Osteoblast (primary cell): Measurements from ENCODE around the gene ABCB9. TPM values are rescaled to one million over a fixed set of nuclear protein-coding genes. Genes with fewer than 3 reads are reported as not detected.

Source experiments
- DNase-seq: peaks from one replicate; pipeline ENCODE4 v3.0.0; 2011; ENCODE audit warnings: low spot score, mixed read lengths; ENCODE audit not compliant: insufficient read length; ENCODE audit errors: missing footprints
- H2AFZ ChIP-seq: 2 replicates; pipeline ENCODE4 v1.6.0; 2011; ENCODE audit warnings: mild to moderate bottlenecking, low read length
- H3K27ac ChIP-seq: 2 replicates; pipeline ENCODE4 v1.5.1; 2011; ENCODE audit warnings: mild to moderate bottlenecking, low read depth, low read length, moderate library complexity
- H3K27me3 ChIP-seq: 2 replicates; pipeline ENCODE4 v1.6.0; 2012; ENCODE audit warnings: mild to moderate bottlenecking, control low read depth, inconsistent platforms, low read length, moderate library complexity; ENCODE audit not compliant: insufficient read depth
- H3K36me3 ChIP-seq: 2 replicates; pipeline ENCODE4 v1.5.1; 2011; ENCODE audit warnings: mild to moderate bottlenecking, low read length, control low read depth, moderate library complexity; ENCODE audit not compliant: insufficient read depth
- H3K4me1 ChIP-seq: 2 replicates; pipeline ENCODE4 v1.5.1; 2011; ENCODE audit warnings: mild to moderate bottlenecking, low read length, control low read depth, moderate library complexity; ENCODE audit not compliant: insufficient read depth
- H3K4me2 ChIP-seq: 2 replicates; pipeline ENCODE4 v1.6.0; 2011; ENCODE audit warnings: mild to moderate bottlenecking, low read length; ENCODE audit not compliant: insufficient read depth
- H3K4me3 ChIP-seq: fragments of 200-600 bp; sonication (generic); 3 replicates; pipeline ENCODE4 v1.5.1; 2012; ENCODE audit warnings: mild to moderate bottlenecking, low read length, inconsistent platforms; ENCODE audit not compliant: insufficient read depth
- H3K79me2 ChIP-seq: 2 replicates; pipeline ENCODE4 v1.6.0; 2012; ENCODE audit warnings: mild to moderate bottlenecking, low read length, control low read depth, inconsistent platforms; ENCODE audit not compliant: insufficient read depth
- H3K9me3 ChIP-seq: 2 replicates; pipeline ENCODE4 v1.5.1; 2011; ENCODE audit warnings: low read depth, low read length, control low read depth
- H4K20me1 ChIP-seq: 2 replicates; pipeline ENCODE4 v1.6.0; 2012; ENCODE audit warnings: mild to moderate bottlenecking, low read length, control low read depth; ENCODE audit not compliant: insufficient read depth
- small RNA-seq: library from RNA; depleted of rRNA; stranded (forward); fragments of <200 nt; gene quantifications from one replicate; pipeline ENCODE3, GENCODE V24; 2012
- total RNA-seq: library from RNA; depleted of rRNA; stranded (reverse); fragments of >200 nt; gene quantifications from 2 replicates; pipeline ENCODE4 v1.2.3, GENCODE V29; 2012
- TF ChIP-seq, protein P1 (sequence below): IDR thresholded peaks from 2 replicates; pipeline ENCODE4 v1.5.1; 2011; ENCODE audit warnings: mild to moderate bottlenecking, low read depth, low read length, moderate library complexity; ENCODE audit errors: extremely low read depth

The ABCB9 gene
- total RNA-seq, 1 donor: 11.9 TPM

- Histone ChIP-seq H3K79me2 (peaks cover 100% of the 10 kb centered on the region), H3K27ac (peak overlapping the region; percentile 82), H4K20me1 (peaks cover 69% of the 10 kb centered on the region), H3K4me2 (peak overlapping the region; percentile 65), H3K36me3 (no peaks in the 10 kb centered on the region), H3K9me3 (no peaks in the 10 kb centered on the region), H3K4me3 (no peak overlapping the region), H3K4me1 (peaks cover 32% of the 10 kb centered on the region), H2AFZ (no peak overlapping the region), H3K27me3 (no peaks in the 10 kb centered on the region)
- TF ChIP-seq, protein P1, sequence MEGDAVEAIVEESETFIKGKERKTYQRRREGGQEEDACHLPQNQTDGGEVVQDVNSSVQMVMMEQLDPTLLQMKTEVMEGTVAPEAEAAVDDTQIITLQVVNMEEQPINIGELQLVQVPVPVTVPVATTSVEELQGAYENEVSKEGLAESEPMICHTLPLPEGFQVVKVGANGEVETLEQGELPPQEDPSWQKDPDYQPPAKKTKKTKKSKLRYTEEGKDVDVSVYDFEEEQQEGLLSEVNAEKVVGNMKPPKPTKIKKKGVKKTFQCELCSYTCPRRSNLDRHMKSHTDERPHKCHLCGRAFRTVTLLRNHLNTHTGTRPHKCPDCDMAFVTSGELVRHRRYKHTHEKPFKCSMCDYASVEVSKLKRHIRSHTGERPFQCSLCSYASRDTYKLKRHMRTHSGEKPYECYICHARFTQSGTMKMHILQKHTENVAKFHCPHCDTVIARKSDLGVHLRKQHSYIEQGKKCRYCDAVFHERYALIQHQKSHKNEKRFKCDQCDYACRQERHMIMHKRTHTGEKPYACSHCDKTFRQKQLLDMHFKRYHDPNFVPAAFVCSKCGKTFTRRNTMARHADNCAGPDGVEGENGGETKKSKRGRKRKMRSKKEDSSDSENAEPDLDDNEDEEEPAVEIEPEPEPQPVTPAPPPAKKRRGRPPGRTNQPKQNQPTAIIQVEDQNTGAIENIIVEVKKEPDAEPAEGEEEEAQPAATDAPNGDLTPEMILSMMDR: no peak
- DNase-seq: peak; percentile 80
Observed at GRCh38 chr12:122880155-122880667, 86.1 kb downstream of the ABCB9 start.

Small RNA genes lying within 50 kb of the gene (small RNA-seq; reads per million reads assigned to genes)
- not detected for gene ARL6IP4
- not detected for gene MIR4304

Other genes starting within 250 kb of the ABCB9 start
- gene HCAR3, start 249.7 kb downstream of the ABCB9 start, total RNA-seq: not detected in 2 replicates
- gene HCAR1, start 235.6 kb downstream of the ABCB9 start, total RNA-seq: 0.59 and 1.1 TPM in 2 replicates
- gene DENR, start 213.6 kb downstream of the ABCB9 start, total RNA-seq: 37.4 and 44.5 TPM in 2 replicates
- 0.36 and 1.2 TPM in 2 replicates for gene CCDC62, start 191.9 kb downstream of the ABCB9 start, total RNA-seq
- 19.4 and 21.0 TPM in 2 replicates for gene HIP1R, start 131.0 kb downstream of the ABCB9 start, total RNA-seq
- gene VPS37B, start 70.3 kb downstream of the ABCB9 start, total RNA-seq: 19.2 and 20.6 TPM in 2 replicates
- gene OGFOD2, start 8.8 kb upstream of the ABCB9 start, total RNA-seq: 6.5 and 8.3 TPM in 2 replicates
- 117 and 118 TPM in 2 replicates for gene ARL6IP4, start 14.2 kb upstream of the ABCB9 start, total RNA-seq
- gene PITPNM2, start 184.6 kb upstream of the ABCB9 start, total RNA-seq: 3.3 and 6.5 TPM in 2 replicates